Osteocyte (in vitro differentiated cells): Measurements from ENCODE around the gene ASCL1. TPM values are rescaled to one million over a fixed set of nuclear protein-coding genes. Genes with fewer than 3 reads are reported as not detected.

Source experiments
- DNase-seq: peaks from one replicate; pipeline ENCODE4 v3.0.0; 2021; ENCODE audit warnings: mixed read lengths; ENCODE audit not compliant: unreplicated experiment; ENCODE audit errors: extremely low spot score
- H3K27ac Mint-ChIP-seq: one replicate; pipeline ENCODE4 v1.8.0; 2021; ENCODE audit warnings: mild to moderate bottlenecking, mixed read lengths; ENCODE audit not compliant: unreplicated experiment
- H3K27me3 Mint-ChIP-seq: one replicate; pipeline ENCODE4 v1.8.0; 2021; ENCODE audit warnings: mixed read lengths; ENCODE audit not compliant: unreplicated experiment
- H3K36me3 Mint-ChIP-seq: one replicate; pipeline ENCODE4 v1.8.0; 2021; ENCODE audit warnings: mixed read lengths; ENCODE audit not compliant: unreplicated experiment
- H3K4me1 Mint-ChIP-seq: one replicate; pipeline ENCODE4 v1.8.0; 2021; ENCODE audit warnings: mixed read lengths; ENCODE audit not compliant: unreplicated experiment
- H3K4me3 Mint-ChIP-seq: one replicate; pipeline ENCODE4 v1.8.0; 2021; ENCODE audit warnings: mild to moderate bottlenecking, moderate library complexity, mixed read lengths; ENCODE audit not compliant: unreplicated experiment
- H3K9me3 Mint-ChIP-seq: one replicate; pipeline ENCODE4 v1.8.0; 2021; ENCODE audit warnings: mixed read lengths; ENCODE audit not compliant: unreplicated experiment
- total RNA-seq: library from RNA; stranded (reverse); gene quantifications from 2 replicates; pipeline ENCODE4 v1.2.1, GENCODE V29; 2021
- TF ChIP-seq, protein P1 (sequence below): fragments of 200-600 bp; sonication (generic); IDR thresholded peaks from 2 replicates; pipeline ENCODE4 v1.5.0; 2021; ENCODE audit warnings: antibody characterized with exemption, mild to moderate bottlenecking, moderate library complexity

Gene ASCL1
- total RNA-seq, 1 donor from 2014 or later: not detected

DNA sequence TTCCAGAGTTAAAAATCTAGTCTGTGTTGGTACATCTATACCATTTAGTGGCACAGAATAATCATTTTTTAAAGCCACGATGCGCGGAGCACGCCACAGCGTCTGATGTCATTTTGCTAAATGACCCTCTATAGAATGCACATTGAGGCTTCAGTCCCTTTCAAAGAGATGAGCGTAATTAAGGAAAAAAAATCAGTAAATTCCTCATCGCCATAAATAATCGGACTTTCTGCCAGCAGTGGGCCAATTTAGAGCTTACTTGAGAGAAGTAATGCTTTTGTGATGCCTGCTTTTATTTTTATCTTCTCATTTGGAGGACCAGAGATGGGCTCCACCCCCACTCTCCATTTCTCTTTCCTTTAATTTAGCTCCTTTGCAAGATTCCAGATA, 4.0 kb downstream of the ASCL1 start:
- no peak overlapping the region for H3K4me3 Mint-ChIP-seq
- no peak for DNase-seq
- H3K9me3 Mint-ChIP-seq: no peaks in the 10 kb centered on the region
- TF ChIP-seq, protein P1, sequence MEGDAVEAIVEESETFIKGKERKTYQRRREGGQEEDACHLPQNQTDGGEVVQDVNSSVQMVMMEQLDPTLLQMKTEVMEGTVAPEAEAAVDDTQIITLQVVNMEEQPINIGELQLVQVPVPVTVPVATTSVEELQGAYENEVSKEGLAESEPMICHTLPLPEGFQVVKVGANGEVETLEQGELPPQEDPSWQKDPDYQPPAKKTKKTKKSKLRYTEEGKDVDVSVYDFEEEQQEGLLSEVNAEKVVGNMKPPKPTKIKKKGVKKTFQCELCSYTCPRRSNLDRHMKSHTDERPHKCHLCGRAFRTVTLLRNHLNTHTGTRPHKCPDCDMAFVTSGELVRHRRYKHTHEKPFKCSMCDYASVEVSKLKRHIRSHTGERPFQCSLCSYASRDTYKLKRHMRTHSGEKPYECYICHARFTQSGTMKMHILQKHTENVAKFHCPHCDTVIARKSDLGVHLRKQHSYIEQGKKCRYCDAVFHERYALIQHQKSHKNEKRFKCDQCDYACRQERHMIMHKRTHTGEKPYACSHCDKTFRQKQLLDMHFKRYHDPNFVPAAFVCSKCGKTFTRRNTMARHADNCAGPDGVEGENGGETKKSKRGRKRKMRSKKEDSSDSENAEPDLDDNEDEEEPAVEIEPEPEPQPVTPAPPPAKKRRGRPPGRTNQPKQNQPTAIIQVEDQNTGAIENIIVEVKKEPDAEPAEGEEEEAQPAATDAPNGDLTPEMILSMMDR: no peak
- H3K4me1 Mint-ChIP-seq: peaks cover 20% of the 10 kb centered on the region
- H3K27me3 Mint-ChIP-seq: peaks cover 91% of the 10 kb centered on the region
- no peak overlapping the region for H3K27ac Mint-ChIP-seq
- no peaks in the 10 kb centered on the region for H3K36me3 Mint-ChIP-seq

DNA sequence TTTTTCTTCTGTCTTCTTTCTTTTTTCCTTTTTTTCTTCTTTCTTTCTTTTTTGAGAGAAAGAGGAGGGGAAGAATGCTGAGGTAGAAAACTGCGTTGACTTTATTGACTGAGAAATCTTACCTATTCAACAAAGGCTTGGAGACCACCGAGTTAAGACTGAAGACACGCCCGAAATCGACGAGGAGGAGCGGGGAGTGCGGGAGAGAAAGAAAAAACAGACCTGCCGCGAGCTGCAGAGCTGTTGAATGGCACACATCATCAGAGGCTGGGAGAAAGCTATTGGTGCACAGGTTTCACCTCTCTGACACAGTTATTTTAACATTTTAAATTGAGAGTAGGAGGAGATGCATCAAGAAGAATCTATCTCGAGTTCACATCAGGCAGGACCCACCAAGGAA, 5.1 kb downstream of the ASCL1 start:
- H3K9me3 Mint-ChIP-seq: no peaks in the 10 kb centered on the region
- H3K27me3 Mint-ChIP-seq: peaks cover 93% of the 10 kb centered on the region
- DNase-seq: no peak
- H3K36me3 Mint-ChIP-seq: no peaks in the 10 kb centered on the region
- H3K4me1 Mint-ChIP-seq: peaks cover 14% of the 10 kb centered on the region
- TF ChIP-seq, protein P1: no peak
- no peak overlapping the region for H3K27ac Mint-ChIP-seq
- no peak overlapping the region for H3K4me3 Mint-ChIP-seq

GRCh38 chr12:102962986-102963385, 5.5 kb downstream of the ASCL1 start:
- Mint-ChIP-seq H3K27me3 (peaks cover 91% of the 10 kb centered on the region), H3K27ac (no peak overlapping the region), H3K4me3 (no peak overlapping the region), H3K9me3 (no peaks in the 10 kb centered on the region), H3K36me3 (no peaks in the 10 kb centered on the region), H3K4me1 (peaks cover 10% of the 10 kb centered on the region)
- TF ChIP-seq, protein P1: no peak
- DNase-seq: no peak

GRCh38 chr12:102963796-102964195, 6.3 kb downstream of the ASCL1 start:
- Mint-ChIP-seq H3K27ac (no peak overlapping the region), H3K4me3 (no peak overlapping the region), H3K4me1 (peaks cover 9% of the 10 kb centered on the region), H3K9me3 (no peaks in the 10 kb centered on the region), H3K27me3 (peaks cover 90% of the 10 kb centered on the region), H3K36me3 (no peaks in the 10 kb centered on the region)
- TF ChIP-seq, protein P1: no peak
- no peak for DNase-seq

- Mint-ChIP-seq H3K4me1 (peaks cover 7% of the 10 kb centered on the region), H3K4me3 (no peak overlapping the region), H3K36me3 (no peaks in the 10 kb centered on the region), H3K27me3 (peaks cover 80% of the 10 kb centered on the region), H3K27ac (no peak overlapping the region), H3K9me3 (no peaks in the 10 kb centered on the region)
- no peak for DNase-seq
- TF ChIP-seq, protein P1: no peak
Observed at GRCh38 chr12:102964872-102965271, 7.4 kb downstream of the ASCL1 start.
